ENCODE data around the gene HSBP1L1.

HSBP1L1 gene

DNA sequence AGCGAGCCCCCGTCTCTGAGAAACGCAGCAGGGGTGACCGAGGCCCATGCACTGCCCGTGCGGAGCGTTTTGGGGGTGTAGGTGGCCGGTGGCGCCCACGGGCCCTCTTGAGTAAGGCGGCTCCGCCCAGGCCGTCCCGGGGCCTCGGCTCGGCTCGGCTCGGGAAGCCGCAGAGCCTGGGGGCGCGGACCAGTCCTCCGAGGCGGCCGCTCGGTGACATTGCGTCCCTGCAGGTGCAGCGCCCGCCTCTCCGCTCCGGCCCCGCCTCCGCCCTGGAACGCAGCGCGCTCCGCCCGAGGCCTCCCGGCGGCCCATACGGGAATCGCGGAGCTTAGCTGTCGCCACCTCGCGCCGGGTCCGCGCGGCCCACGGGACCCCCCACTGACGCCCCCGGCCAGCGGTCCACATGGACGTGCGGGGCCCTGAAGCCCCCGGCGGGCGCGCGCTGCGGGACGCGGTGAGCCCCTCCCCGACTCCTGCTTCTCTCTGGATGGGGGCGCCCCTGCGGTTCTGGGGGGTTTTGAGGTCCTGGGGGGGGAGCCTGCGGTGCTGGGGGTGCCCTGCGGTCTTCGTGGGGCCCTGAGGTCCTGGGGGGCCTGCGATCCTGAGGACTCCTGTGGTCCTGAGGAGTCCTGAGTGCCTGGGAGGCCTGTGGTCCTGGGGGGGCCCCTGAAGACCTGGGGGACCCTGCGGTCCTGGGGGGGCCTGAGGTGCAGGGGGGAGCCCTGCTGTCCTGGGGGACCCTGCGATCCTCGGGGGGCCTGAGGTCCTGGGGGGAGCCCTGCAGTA is at the start of gene HSBP1L1:
Gene HSBP1L1 (plus strand): TSS at position 314 of the 789 bp plus-strand sequence. CDS start 93 bp downstream, at position 407.
- DNase-seq, result peak; percentile 84

DNA sequence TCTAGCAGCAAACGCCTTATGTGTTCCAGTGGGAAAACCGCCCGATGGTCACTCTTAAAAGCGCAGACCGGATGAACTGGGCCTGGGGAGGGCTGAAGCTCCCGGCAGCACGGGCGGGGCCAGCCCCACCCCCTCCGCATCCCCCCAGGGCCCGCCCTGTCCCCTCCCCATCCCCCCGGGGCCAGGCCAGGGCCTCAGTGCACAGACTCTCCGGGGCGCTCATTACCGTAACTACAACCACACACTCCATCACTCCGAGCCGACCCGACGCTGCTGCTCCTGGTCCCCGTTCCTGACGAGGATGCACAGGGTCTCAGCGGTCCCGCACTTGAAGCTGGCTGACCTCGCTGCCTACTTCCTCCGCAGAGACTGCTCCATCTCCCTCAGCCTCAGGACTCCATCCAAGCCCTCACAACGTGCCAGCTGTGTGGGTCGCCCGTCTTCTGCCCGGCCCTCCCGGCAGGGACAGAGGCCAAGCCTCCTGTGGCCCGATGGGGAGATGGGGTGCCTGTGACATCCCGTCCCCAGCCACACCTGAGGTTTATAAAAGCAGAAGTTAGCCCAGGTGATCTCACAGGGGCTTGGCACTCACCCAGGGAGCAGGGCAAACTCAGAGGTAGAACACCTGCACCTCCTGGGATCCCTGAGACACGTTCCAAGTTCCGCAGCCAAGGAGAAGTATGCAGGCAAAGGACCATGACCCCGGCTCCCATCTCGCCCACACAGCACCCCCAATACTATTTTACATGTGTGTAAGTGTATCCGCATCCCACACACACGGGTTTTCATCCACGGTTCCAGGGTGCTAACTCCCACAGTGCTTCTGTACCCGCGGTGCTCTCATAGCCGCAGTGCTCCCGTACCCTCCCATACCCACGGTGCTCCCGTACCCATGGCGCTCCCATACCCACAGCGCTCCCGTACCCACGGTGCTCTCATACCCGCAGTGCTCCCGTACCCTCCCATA is 49.0 kb upstream of the HSBP1L1 start:
- DNase-seq, result peak; percentile 46

DNA sequence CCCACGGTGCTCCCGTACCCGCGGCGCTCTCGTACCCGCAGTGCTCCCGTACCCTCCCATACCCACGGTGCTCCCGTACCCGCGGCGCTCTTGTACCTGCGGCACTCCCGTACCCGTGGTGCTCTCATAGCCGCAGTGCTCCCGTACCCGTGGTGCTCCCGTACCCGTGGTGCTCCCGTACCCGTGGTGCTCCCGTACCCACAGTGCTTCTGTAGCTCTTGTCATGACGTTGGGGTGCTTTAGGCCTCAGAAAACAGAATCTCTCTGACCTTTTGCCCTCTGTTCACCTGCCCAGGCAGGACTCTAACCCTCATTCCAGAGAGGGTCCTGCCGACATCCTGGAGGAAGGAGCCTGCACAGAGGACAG is 48.3 kb upstream of the HSBP1L1 start:
- no peak for DNase-seq

DNA sequence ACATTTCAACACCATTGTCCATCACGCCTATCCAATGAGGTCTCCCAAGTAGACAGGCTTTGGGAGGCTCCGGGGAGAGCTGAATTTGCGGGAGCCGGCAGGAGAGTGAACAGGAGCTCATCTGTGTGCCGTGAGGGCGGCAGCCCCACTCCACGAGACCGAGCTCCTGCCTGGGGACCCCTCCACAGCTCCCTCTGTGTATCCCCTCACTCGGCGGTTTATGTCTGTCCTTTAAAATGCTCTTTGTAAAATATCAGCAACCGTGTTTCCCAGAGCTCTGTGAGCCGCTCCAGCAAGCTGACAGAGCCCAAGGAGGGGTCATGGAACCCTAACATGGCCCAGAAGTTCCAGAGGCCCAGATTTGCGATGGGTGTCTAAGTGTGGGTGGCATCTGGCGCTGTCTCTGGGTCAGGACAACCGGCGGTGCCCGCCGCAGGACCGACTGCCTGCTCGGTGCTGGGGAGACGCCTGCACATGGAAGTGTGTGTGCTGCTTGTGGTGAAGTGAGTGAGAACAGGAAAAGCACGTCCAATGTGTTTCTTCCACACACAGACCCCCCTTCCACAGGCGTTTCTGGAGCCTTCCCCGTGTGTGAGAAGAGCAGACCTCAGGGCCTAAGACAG is 47.8 kb upstream of the HSBP1L1 start:
- DNase-seq, result no peak

DNA sequence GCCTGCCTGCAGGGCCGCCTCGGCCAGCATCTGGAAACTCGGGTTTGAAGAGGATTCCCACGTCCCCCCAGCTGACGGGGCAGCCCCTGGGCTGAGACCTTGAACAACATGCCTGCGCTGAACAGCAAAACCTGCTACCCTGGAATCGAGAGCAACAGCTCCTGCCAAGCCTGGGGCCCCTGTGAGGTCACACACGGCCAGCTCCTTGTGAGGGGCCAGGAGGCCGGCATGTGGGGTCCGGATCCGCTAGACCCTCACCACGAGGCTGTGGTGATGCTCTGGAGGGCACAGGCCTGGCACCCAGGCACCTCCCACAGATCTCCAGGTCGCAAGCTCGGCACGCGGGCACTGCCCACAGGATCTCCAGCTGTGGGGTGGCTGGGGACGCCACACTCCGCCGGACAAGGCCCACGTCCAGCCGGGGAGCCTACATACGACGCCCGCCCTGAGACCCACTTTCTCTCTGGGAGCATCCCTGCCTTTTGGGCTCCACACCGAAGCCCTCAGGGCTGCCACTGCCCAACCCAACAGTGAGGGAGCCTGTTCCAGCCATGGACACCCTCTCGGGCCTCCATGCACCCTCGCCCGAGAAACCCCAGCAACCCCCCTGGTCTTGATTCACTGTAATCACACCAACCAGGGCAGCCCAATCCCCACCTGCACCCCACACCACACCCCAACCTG is 47.1 kb upstream of the HSBP1L1 start:
- peak; percentile 45 for DNase-seq

DNA sequence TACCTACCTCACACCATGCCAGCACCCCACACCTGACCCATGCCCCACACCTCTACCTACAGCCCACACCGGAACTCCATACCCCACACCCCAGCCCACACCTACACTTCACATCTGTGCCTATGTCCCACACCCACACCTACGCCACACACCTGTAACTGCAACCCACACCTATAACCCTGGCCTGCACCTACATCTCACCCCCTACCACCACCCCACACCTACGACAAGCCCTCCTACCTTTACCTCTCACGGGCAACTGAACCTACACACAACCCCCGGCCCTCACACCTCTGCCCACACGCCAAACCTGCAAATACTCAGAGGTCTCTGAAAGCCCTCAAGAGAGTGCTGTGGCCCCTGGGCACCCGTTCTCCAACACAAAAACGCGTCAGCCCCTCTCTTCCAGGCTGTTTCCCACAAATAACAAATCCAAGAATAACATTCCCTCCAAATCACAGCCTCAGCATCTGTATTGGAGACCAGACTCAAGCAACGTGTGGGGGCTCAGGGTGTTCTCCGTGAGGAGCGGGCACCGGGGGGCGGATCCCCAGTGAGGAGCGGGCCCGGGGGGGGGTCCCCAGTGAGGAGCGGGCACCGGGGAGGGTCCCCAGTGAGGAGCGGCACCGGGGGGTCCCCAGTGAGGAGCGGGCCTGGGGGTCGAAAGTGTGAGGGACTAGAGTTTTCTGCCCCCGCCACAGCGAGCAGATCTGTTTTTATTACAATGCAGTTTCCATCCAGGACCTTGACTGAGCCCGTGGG is 46.4 kb upstream of the HSBP1L1 start:
- DNase-seq, result no peak

DNA sequence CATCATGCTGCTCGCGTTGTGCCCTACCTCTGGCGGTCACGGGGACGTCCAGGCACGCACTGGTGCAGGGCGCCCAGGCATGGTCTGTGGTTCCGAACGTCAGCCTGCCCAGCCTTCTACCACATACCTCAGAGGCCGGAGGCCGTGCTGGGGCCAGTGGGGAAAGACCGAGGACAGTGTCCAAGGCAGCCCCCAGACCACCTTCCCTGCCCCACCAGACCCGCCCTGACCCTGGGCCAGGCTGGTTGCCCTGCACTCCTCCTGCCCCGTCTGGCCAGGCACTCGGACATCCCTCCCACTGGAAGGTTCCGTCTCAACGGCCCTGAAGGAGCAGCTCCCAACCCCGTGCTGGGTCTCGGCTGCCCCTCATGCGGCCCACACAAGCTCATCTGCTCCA is 45.8 kb upstream of the HSBP1L1 start:
- peak; percentile 49 for DNase-seq

DNA sequence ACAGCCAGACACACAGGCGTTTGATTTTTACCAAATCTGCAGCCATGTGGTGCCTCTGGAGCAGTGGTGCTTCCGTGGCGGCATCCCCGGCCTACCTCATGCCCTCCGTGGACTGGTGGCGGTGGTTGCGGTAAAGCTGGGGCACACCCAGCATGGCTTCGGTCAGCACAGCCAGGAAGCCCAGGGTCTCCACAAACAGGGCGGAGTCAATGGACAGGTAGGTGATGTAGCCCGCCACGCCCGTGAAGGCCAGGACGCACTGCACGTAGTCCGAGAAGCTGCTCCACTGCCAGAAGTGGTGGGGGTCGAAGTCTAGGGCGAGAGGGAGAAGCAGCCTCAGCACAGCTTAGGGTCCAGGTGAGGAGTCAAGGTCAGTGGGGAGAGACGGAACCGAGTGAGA is 45.4 kb upstream of the HSBP1L1 start:
- peak; percentile 35 for DNase-seq

DNA sequence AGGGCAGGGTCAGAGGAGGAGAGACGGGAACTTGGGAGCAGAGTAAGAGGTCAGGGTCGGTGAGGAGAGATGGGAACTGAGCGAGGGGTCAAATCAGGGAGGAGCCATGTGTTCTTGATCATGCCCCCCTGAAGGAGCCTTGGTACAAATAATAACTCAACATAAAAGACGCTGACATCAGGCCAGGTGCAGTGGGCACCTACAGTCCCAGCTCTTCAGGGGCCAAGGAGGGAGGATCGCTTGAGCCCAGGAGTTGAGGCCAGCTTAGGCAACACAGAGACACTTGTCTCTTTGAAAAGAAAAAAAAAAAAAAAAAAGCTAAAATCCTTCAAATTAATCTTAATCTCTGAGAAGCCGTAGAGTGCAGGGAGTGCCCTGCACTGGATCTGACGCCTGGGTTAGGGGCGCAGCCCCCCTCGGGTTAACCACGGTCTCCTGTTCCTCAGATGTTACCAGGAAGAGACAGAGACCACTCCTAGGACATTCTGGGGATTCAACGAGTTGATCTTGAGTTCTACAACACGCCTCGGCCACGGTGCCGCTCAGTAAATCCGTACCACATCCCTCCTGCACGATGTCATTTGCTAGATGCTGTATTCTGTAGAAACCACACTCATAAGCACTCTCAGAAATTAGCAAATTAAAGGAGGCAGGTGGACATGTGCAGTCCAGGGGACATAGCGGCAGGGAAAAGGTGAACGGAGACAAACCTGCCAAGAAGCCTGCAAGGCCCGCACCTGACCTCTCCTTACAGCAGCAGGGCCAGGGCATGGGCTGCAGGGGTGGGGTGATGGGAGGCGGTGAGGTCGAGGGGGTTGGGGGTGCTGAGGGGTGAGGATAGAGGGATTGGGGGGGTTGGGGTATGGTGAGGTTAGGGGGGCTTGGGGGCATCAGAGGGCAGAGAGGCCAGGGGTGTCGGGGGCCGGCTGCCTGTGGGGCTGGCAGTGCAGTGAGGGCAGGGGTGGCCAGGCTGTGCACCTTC is 42.2 kb upstream of the HSBP1L1 start:
- peak; percentile 25 for DNase-seq

DNA sequence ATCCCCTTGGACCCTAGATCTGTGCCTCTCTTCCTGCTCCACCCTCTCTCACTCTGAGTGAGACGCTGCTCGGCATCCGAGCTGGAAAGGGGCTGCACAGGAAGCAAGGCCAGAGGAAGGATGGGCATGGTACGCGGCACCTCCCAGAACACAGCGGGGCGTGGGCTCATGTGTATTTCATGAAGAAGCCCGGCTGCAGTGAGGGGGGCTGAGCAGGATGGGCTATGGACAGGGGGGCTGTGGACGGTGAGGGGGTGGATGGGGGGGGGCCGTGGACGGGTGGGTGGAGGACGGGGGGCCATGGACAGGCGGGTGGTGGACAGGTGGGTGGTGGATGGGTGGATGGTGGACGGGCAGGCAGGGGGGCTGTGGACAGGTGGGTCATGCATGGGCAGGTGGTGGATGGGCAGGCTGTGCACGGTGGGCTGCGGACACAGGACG is 41.5 kb upstream of the HSBP1L1 start:
- DNase-seq, result peak; percentile 37

DNA sequence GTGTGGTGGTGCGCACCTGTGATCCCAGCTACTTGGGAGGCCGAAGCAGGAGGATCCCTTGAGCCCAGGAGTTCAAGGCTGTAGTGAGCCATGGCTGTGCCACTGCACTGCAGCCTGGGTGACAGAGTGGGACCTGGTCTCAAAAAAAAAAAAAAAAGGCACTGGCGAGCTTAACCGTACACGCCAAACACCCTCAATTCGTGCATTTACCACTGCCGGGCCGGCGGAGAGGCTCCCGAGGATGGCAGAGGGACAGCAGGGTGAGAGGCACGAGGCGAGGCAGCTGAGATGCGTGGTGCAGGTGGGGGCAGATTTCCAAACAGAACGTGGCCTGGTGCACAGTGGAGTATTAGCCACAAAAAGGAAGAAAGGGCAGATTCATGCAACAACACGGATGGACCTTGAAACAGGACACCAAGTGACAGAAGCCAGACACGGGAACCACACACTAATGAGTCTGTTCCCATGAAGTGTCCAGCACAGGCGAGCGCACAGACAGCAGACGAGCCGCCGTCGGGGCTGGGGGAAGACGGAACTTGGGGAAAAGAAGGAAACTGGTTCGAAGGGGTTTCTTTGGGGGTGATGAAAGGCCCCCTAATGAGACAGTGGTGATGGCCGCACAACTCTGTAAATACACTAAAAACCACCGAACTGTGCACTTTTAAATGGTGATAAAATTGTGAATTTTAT is 40.4 kb upstream of the HSBP1L1 start:
- DNase-seq, result peak; percentile 26

DNA sequence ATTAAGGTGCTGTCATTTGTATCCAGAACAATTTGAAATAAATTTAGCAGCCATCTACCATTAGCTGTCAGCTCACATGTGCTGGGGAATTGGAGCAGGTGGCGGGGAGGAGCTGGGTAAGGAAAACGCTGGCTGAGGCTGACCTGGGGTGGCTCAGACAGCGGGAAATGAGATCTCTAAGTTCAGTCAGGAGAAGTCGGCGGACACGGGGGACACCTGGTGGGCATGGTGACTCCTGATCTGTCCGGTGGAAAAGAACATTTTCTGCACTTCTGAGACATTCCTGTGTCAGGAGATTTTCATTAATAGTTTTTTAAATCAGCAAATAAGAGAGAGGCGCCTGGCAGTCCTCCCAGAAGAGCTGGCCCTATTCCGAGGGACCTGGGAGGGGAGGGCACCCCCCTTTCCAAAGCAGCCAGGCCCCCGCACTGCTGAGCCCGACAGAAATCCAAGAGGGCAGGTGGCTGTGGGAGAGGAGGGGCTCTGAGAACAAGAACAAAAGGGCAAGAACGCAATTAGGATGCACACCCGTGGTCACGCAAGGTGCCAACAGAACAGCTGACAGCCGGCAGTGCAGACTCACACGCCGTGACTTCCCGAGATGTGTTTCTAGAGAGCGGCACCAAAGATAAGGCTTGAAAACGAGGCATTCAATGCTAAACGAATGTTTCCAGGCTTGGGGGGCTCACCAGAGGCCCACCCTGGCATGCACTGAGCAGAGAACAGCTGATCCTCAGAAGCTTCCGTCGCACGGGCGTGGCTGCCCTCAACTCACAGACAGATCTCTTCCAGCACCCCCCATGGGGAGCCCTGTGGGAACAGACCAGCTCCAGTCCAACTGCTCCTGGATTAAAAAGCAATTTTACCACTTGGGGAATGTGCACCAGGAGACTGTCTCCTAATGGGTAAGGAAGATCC is 39.4 kb upstream of the HSBP1L1 start:
- DNase-seq, result peak; percentile 39

DNA sequence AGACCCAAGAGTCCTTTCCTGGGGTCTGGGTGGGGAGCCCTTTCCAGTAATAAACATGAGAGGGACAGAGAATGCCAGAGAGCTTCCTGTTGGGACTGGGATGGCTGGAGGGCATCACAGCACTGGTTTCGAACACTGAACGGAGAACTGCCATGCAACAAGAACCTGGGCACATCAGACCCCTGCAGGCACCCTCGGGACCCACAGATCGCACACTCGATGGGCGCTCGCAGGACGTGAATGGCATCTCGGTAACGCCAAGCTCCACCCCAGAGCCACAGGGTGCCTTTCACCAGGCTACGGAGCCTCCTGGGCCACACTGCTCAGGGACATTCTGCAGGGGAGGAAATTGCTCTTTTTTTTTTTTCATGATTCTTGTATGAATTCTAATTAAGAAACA is 38.1 kb upstream of the HSBP1L1 start:
- peak; percentile 28 for DNase-seq

DNA sequence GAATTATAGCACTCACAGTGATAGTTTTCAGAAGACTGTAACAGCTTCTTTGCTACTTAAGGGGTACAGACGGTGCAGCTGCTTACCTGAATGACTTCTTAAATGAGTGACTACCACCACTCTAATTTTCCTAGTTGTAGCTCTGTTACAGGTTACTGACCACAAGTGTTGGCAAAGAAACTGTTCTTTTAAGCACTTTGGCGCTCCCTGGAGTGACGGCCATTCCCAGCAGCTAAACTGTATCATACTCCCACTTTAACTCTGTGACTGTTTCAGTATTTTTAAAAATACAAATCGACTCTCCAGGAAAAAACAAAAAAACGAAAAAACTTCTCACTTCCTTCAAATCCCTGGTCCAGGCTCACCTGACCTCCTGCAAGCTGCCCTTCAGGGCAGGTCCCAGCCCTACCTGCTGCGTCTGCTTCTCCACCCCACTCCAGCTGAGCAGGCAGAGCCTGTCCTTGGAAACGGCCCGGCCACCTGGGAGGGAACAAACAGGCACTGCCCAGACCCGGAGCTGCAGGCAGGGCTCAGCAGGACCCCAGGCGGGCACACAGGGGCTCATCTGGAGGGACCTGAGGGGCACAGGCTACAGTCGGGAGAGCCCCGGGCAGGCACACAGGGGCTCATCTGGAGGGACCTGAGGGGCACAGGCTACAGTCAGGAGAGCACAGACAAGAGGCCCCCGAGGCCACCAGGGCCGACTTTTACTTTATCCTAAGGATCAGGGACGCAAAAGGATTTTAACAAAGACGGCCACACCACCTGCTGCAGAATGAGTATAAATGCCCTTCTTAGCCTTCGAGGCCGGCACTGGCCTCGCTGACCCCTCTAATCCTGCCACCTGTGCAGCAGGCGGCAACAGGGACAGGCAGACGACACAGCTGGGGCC is 37.5 kb upstream of the HSBP1L1 start:
- peak; percentile 42 for DNase-seq

DNA sequence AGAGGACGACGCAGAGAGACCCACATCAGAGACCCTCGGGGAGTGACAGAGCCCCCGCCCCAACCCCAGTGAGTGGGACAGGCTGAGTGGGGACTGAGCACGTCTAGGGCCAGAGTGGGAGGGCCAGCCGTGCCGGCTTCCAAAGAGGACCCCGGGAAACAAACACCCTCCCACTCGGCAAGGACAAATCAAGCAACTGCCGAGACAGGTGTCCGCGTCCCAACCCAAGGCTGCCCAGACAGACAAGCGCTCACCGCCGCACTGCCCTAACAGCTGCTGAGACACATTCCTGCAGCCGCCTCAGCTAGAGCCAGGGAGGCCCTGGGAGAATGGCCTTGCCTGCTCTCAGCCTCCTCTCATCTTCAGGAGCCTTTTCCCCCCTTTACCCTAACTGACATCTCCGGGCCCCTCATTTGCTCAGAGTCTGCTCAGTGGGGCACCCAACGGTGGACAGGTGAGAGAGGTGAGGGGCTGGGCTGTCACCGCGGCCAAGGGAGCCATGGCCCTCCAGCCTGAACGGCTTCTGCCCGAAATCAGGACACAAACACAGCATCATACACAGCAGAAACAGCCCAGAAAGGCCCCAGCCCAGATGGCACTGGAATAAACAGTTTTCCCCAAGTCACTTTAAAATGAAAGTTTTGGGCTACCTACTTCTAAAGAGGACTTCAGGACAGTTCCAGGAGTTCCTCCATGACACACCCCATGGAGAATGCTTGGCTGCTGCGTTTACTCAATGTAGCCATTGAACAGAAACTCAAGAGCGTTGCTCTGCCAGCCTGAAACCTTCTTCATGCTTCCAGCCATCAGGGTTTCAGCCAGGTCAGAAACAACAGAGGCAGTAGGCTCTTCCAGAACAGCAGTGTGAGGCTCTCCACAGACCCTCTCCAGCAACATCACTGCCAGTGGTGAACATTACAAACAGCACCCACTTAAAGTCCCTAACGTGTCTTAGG is 36.6 kb upstream of the HSBP1L1 start:
- DNase-seq, result peak; percentile 32

DNA sequence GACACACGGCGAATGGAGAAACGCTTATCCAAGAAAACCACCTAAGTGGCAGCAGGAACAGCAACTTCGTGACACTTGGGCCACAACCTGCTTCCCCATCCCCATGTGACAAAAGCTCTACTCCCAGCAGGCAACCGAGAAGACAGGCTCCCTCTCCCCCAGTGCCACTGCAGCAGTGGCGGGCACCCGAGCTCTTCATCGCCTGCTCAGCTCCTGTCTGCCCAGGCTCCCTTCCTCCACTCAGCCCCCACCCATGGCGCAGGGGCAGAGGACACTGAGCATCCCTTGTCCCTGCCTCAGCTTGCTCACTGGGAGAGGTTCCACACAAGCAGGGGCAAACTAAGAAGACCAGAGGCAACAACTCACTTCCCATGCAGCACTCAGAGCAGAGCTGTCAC is 35.9 kb upstream of the HSBP1L1 start:
- DNase-seq, result peak; percentile 23
